OCI-LY1 (cell line): Measurements from ENCODE around the gene SERPINE3.

Experiments used
- EZH2 ChIP-seq: fragments of 200-600 bp; sonication (generic), shearing (Covaris generic); IDR thresholded peaks from 2 replicates; pipeline ENCODE4 v1.8.0; 2017; ENCODE audit warnings: borderline replicate concordance, mixed run types, mild to moderate bottlenecking, antibody characterized with exemption, low read length, moderate library complexity, mixed read lengths
- TF ChIP-seq, protein P1 (sequence below): fragments of 200-600 bp; sonication (generic), shearing (Covaris generic); IDR thresholded peaks from 2 replicates; pipeline ENCODE4 v1.5.1; 2017; ENCODE audit warnings: mild to moderate bottlenecking, antibody characterized with exemption, low read length, moderate library complexity, mixed read lengths

DNA sequence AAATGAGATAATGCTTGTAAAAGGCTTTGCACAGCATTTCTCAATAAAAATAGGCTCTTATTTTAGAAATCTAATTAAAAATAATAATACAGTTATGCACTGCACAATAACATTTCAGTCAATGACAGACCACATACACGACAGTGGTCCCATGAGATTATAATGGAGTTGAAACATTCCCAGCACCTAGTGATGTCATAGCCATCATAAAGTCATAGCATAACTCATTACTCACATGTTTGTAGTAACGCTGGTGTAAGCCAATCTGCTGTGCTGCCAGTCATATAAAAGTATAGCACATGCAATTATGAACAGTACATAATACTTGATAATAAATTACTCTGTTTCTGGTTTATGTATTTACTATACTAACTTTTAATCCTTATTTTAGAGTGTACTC is 12.7 kb upstream of the SERPINE3 start:
- TF ChIP-seq, protein P1, sequence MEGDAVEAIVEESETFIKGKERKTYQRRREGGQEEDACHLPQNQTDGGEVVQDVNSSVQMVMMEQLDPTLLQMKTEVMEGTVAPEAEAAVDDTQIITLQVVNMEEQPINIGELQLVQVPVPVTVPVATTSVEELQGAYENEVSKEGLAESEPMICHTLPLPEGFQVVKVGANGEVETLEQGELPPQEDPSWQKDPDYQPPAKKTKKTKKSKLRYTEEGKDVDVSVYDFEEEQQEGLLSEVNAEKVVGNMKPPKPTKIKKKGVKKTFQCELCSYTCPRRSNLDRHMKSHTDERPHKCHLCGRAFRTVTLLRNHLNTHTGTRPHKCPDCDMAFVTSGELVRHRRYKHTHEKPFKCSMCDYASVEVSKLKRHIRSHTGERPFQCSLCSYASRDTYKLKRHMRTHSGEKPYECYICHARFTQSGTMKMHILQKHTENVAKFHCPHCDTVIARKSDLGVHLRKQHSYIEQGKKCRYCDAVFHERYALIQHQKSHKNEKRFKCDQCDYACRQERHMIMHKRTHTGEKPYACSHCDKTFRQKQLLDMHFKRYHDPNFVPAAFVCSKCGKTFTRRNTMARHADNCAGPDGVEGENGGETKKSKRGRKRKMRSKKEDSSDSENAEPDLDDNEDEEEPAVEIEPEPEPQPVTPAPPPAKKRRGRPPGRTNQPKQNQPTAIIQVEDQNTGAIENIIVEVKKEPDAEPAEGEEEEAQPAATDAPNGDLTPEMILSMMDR: no peak
- TF ChIP-seq EZH2: no peak
